ENCODE data around the gene HEG1. TPM values are rescaled to one million over a fixed set of nuclear protein-coding genes. Genes with fewer than 3 reads are reported as not detected.

The HEG1 gene
- total and polyA plus RNA-seq, 2 donors (not counting 3 experiments of a cell fraction or from before 2014, with no cell fraction given) = 50.1 to 106 TPM

- no peak overlapping the region for H3K27ac ChIP-seq (ENCODE audit: insufficient read depth, low read depth, low read length)
- H2AFZ ChIP-seq (ENCODE audit: low read depth, low read length) = no peak overlapping the region
- H3K4me3 ChIP-seq (replicated peaks in 1 of 3; ENCODE audit: insufficient read depth in 1 of 3, low read depth in 1 of 3, low read length in 3 of 3) = no peak overlapping the region
- no peak for DNase-seq (ENCODE audit: low read depth, low spot score)
- ChIA-PET CTCF (interaction anchor here (0.6 kb wide), 1 partner anchor 39 kb away, joined by 3 read pairs; no protein-coding TSS in a partner anchor), POLR2A (no interaction called here)
- H4K20me1 ChIP-seq (replicated peaks; ENCODE audit: control insufficient read depth, extremely low read depth, insufficient read depth, low read length) = no peaks in the 10 kb centered on the region
- peaks cover 5% of the 10 kb centered on the region for H3K4me1 ChIP-seq (ENCODE audit: control insufficient read depth, extremely low read depth, insufficient read depth, low read length)
- TF ChIP-seq MYC (IDR thresholded peaks at IDR 0.05; ENCODE audit: low read depth, low read length) = no peak
- H3K9me1 ChIP-seq (replicated peaks; ENCODE audit: control insufficient read depth, extremely low read depth, insufficient read depth, low read length) = no peaks in the 10 kb centered on the region
- no peak overlapping the region for H3K9ac ChIP-seq (replicated peaks; ENCODE audit: extremely low read depth, insufficient read depth, low read length)
- no peaks in the 10 kb centered on the region for H3K27me3 ChIP-seq (ENCODE audit: control insufficient read depth in 2 of 2, insufficient read depth in 2 of 2, low read length in 2 of 2)
- no peaks in the 10 kb centered on the region for H3K79me2 ChIP-seq (ENCODE audit: control insufficient read depth, insufficient read depth, low read length)
- BruUV-seq (replicated peaks) = no TSS peak
- H3K4me2 ChIP-seq (ENCODE audit: insufficient read depth, low read length) = no peak overlapping the region
- no peaks in the 10 kb centered on the region for H3K36me3 ChIP-seq (ENCODE audit: control insufficient read depth in 2 of 2, extremely low read depth in 1 of 2, insufficient read depth in 2 of 2, low read length in 2 of 2)
- dilution Hi-C loops (cut with MboI; ENCODE audit: extremely low pct_ligation_motif_present, low sequenced_read_pairs) (no loop called here), intact Hi-C loops (cut with micrococcal nuclease) (no loop called here)
- H3K9me3 ChIP-seq (replicated peaks; ENCODE audit: control insufficient read depth, insufficient read depth, low read length) = no peaks in the 10 kb centered on the region
- no peak for FAIRE-seq
Measured at GRCh38 chr3:125103406-125103805, 47.6 kb upstream of the HEG1 start.

GRCh38 chr3:125102470-125102869 is 46.7 kb upstream of the HEG1 start:
- FAIRE-seq (no peak), DNase-seq (ENCODE audit: low read depth, low spot score) (no peak)
- intact Hi-C loops (cut with micrococcal nuclease) (no loop called here), dilution Hi-C loops (cut with MboI; ENCODE audit: extremely low pct_ligation_motif_present, low sequenced_read_pairs) (no loop called here)
- Histone ChIP-seq H3K9me3 (replicated peaks; ENCODE audit: control insufficient read depth, insufficient read depth, low read length) (no peaks in the 10 kb centered on the region), H3K36me3 (ENCODE audit: control insufficient read depth in 2 of 2, extremely low read depth in 1 of 2, insufficient read depth in 2 of 2, low read length in 2 of 2) (no peaks in the 10 kb centered on the region), H3K4me1 (ENCODE audit: control insufficient read depth, extremely low read depth, insufficient read depth, low read length) (peaks cover 3% of the 10 kb centered on the region), H3K27ac (ENCODE audit: insufficient read depth, low read depth, low read length) (no peak overlapping the region), H3K4me3 (replicated peaks in 1 of 3; ENCODE audit: insufficient read depth in 1 of 3, low read depth in 1 of 3, low read length in 3 of 3) (no peak overlapping the region), H3K9ac (replicated peaks; ENCODE audit: extremely low read depth, insufficient read depth, low read length) (no peak overlapping the region), H2AFZ (ENCODE audit: low read depth, low read length) (no peak overlapping the region), H3K27me3 (ENCODE audit: control insufficient read depth in 2 of 2, insufficient read depth in 2 of 2, low read length in 2 of 2) (no peaks in the 10 kb centered on the region), H3K79me2 (ENCODE audit: control insufficient read depth, insufficient read depth, low read length) (no peaks in the 10 kb centered on the region), H3K9me1 (replicated peaks; ENCODE audit: control insufficient read depth, extremely low read depth, insufficient read depth, low read length) (no peaks in the 10 kb centered on the region), H3K4me2 (ENCODE audit: insufficient read depth, low read length) (no peak overlapping the region), H4K20me1 (replicated peaks; ENCODE audit: control insufficient read depth, extremely low read depth, insufficient read depth, low read length) (no peaks in the 10 kb centered on the region)
- ChIA-PET POLR2A (no interaction called here), CTCF (no interaction called here)
- no peak for TF ChIP-seq MAX (IDR thresholded peaks at IDR 0.05; ENCODE audit: insufficient read depth, insufficient read length)
- no peak for TF ChIP-seq POLR2A (IDR thresholded peaks at IDR 0.05; ENCODE audit: low read depth, low read length)
- TF ChIP-seq JUN (IDR thresholded peaks at IDR 0.05; ENCODE audit: borderline replicate concordance, insufficient read depth, insufficient read length, low read depth) = no peak
- no peak for TF ChIP-seq FOS (IDR thresholded peaks at IDR 0.05; ENCODE audit: borderline replicate concordance, insufficient read depth, low read length)
- no peak for TF ChIP-seq GATA2 (IDR thresholded peaks at IDR 0.05; ENCODE audit: insufficient read depth, insufficient read length, low read depth, low read length)
- no peak for TF ChIP-seq EZH2 (IDR thresholded peaks at IDR 0.05; ENCODE audit: borderline replicate concordance, low read depth, low read length, severe bottlenecking)
- TF ChIP-seq MYC (IDR thresholded peaks at IDR 0.05; ENCODE audit: low read depth, low read length) = no peak
- TF ChIP-seq CTCF (IDR thresholded peaks at IDR 0.05; ENCODE audit: extremely low read depth in 1 of 2, insufficient read depth in 1 of 2, low read depth in 1 of 2, low read length in 2 of 2) = no peak
- TF ChIP-seq POLR2AphosphoS5 (IDR thresholded peaks at IDR 0.05; ENCODE audit: insufficient read depth, low read depth, low read length) = no peak
- BruUV-seq (replicated peaks) = no TSS peak
